ENCODE results near the gene CAPZA3.

The CAPZA3 gene

DNA sequence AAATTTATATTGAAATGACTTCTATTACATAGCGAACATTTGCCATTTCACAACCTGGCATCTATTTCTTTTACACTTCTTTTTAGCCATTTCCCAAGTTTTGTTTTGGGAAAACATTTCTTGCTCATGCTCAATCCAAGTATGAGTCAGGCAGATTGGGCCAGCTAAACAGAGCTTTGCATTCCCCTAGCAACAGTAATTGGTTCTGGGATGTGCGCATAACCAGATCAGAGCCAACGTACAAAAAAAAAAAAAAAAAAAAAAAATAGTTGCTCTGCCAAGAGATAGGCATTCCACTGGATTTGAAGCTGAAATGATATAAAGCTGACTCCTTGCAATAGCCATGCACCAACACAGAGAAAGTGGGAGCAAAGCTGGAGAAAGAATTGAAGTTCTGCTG lies 37.6 kb upstream of the CAPZA3 start:
- TF ChIP-seq TAF1 (IDR thresholded peaks at IDR 0.05; ENCODE audit: borderline replicate concordance, insufficient read depth, low read length): no peak
- TF ChIP-seq FOXP2 (optimal IDR thresholded peaks at IDR 0.05; ENCODE audit: borderline replicate concordance, extremely low read depth, extremely low read length, insufficient read depth): no peak
- TF ChIP-seq POLR2AphosphoS5 (IDR thresholded peaks at IDR 0.05; ENCODE audit: low read depth, low read length): no peak
- no peak for TF ChIP-seq REST (IDR thresholded peaks at IDR 0.05; ENCODE audit: insufficient read depth in 1 of 2, low read depth in 2 of 2, low read length in 2 of 2)
- TF ChIP-seq SIN3A (IDR thresholded peaks at IDR 0.05; ENCODE audit: borderline replicate concordance, insufficient read depth, low read length): no peak

DNA sequence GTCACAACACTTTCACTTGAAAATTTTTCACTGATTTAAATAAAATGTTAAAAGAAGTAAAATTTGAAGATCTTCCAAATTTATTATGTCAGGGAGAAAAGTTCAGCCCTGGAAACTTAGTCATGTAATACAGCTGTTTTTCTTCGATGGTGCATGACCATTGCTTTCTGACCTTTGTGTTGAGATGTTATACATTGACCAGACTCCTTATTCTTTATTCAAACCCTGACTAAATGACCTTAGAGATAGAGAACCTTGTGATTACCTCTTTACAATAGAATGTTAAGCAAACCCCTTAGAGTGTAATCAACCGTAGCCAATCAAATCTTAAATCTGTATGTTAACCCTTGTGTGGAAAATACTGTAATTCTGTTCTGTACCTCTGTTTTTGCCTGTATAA lies 34.6 kb upstream of the CAPZA3 start:
- TF ChIP-seq TAF1 (IDR thresholded peaks at IDR 0.05; ENCODE audit: borderline replicate concordance, insufficient read depth, low read length) (no peak), POLR2AphosphoS5 (IDR thresholded peaks at IDR 0.05; ENCODE audit: low read depth, low read length) (no peak), FOXP2 (optimal IDR thresholded peaks at IDR 0.05; ENCODE audit: borderline replicate concordance, extremely low read depth, extremely low read length, insufficient read depth) (no peak), SIN3A (IDR thresholded peaks at IDR 0.05; ENCODE audit: borderline replicate concordance, insufficient read depth, low read length) (no peak), REST (IDR thresholded peaks at IDR 0.05; ENCODE audit: insufficient read depth in 1 of 2, low read depth in 2 of 2, low read length in 2 of 2) (no peak)

DNA sequence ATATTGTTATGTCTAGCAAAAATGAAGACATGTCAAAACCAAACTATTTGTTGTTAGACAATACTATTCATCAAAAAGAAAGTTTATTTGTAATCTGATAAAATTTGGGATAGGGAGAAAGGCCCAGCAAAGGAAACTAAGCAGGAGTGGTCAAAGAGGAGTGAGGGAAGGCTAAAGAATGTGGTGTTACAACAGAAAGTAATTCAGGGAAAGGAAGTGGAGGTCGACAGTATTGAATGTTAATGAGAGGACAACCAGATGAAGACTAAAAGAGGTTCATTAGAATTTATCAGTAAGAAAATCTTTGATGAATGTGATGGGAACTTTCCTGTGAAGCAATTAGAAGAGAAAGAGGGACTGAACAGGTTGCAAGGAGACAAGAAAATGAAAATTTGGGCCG lies 34.0 kb upstream of the CAPZA3 start:
- TF ChIP-seq REST (IDR thresholded peaks at IDR 0.05; ENCODE audit: insufficient read depth in 1 of 2, low read depth in 2 of 2, low read length in 2 of 2) (no peak), TAF1 (IDR thresholded peaks at IDR 0.05; ENCODE audit: borderline replicate concordance, insufficient read depth, low read length) (no peak), FOXP2 (optimal IDR thresholded peaks at IDR 0.05; ENCODE audit: borderline replicate concordance, extremely low read depth, extremely low read length, insufficient read depth) (no peak), POLR2AphosphoS5 (IDR thresholded peaks at IDR 0.05; ENCODE audit: low read depth, low read length) (no peak), SIN3A (IDR thresholded peaks at IDR 0.05; ENCODE audit: borderline replicate concordance, insufficient read depth, low read length) (no peak)

DNA sequence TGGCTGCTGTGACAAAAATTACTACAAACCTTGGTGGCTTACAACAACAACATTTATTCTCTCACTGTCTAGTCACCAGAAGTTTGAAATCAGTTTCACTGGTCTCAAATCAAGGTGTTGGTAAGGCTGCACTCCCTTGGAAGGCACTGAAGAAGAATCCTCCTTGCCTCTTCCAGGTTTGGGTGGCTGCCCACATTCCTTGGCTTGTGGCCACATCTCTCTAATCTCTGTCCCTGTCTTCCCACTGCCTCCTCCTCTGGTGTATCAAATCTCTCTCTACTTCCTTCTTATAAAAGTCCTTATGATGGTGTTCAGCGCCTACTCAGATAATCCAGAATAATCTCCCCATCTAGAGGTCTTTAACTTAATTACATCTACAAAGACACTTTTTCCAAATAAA lies 31.1 kb upstream of the CAPZA3 start:
- TF ChIP-seq FOXP2 (optimal IDR thresholded peaks at IDR 0.05; ENCODE audit: borderline replicate concordance, extremely low read depth, extremely low read length, insufficient read depth) (no peak), SIN3A (IDR thresholded peaks at IDR 0.05; ENCODE audit: borderline replicate concordance, insufficient read depth, low read length) (no peak)

GRCh38 chr12:18716236-18716635 lies 21.7 kb upstream of the CAPZA3 start:
- TF ChIP-seq FOXP2 (optimal IDR thresholded peaks at IDR 0.05; ENCODE audit: borderline replicate concordance, extremely low read depth, extremely low read length, insufficient read depth): no peak
- no peak for TF ChIP-seq REST (IDR thresholded peaks at IDR 0.05; ENCODE audit: insufficient read depth in 1 of 2, low read depth in 2 of 2, low read length in 2 of 2)
- no peak for TF ChIP-seq POLR2AphosphoS5 (IDR thresholded peaks at IDR 0.05; ENCODE audit: low read depth, low read length)

All from PFSK-1 (cell line).